Measurements from ENCODE around the gene SORCS2.

Gene SORCS2

GRCh38 chr4:7777017-7777710, 584.8 kb downstream of the SORCS2 start:
- DNase-seq, result no peak

GRCh38 chr4:7777871-7778509, 585.7 kb downstream of the SORCS2 start:
- no peak for DNase-seq

- no peak for DNase-seq
These were observed 586.4 kb downstream of the SORCS2 start for GRCh38 chr4:7778510-7779431.

- DNase-seq, result no peak
These were observed 587.1 kb downstream of the SORCS2 start for GRCh38 chr4:7779432-7779768.

GRCh38 chr4:7780751-7781348, 588.5 kb downstream of the SORCS2 start:
- DNase-seq, result no peak

GRCh38 chr4:7781366-7781765, 589.0 kb downstream of the SORCS2 start:
- no peak for DNase-seq

GRCh38 chr4:7781993-7782392, 589.7 kb downstream of the SORCS2 start:
- no peak for DNase-seq

GRCh38 chr4:7782783-7783182, 590.4 kb downstream of the SORCS2 start:
- no peak for DNase-seq

GRCh38 chr4:7783541-7783940, 591.2 kb downstream of the SORCS2 start:
- DNase-seq, result no peak

- no peak for DNase-seq
These were observed 592.0 kb downstream of the SORCS2 start for GRCh38 chr4:7784131-7784870.

GRCh38 chr4:7785017-7785416, 592.7 kb downstream of the SORCS2 start:
- DNase-seq, result no peak

- DNase-seq, result no peak
These were observed 593.7 kb downstream of the SORCS2 start for GRCh38 chr4:7786040-7786439.

GRCh38 chr4:7786517-7786916, 594.2 kb downstream of the SORCS2 start:
- no peak for DNase-seq

- no peak for DNase-seq
These were observed 594.7 kb downstream of the SORCS2 start for GRCh38 chr4:7787067-7787466.

GRCh38 chr4:7787681-7788141, 595.4 kb downstream of the SORCS2 start:
- DNase-seq, result no peak

GRCh38 chr4:7788193-7788592, 595.9 kb downstream of the SORCS2 start:
- no peak for DNase-seq

GRCh38 chr4:7788694-7789425, 596.5 kb downstream of the SORCS2 start:
- no peak for DNase-seq

GRCh38 chr4:7790023-7790422, 597.7 kb downstream of the SORCS2 start:
- DNase-seq, result no peak

GRCh38 chr4:7790999-7791398, 598.7 kb downstream of the SORCS2 start:
- no peak for DNase-seq
